Osteoblast (primary cell): Measurements from ENCODE around the gene CLCA1. TPM values are rescaled to one million over a fixed set of nuclear protein-coding genes. Genes with fewer than 3 reads are reported as not detected.

Experiments
- DNase-seq: peaks from one replicate; pipeline ENCODE4 v3.0.0; 2011; ENCODE audit warnings: low spot score, mixed read lengths; ENCODE audit not compliant: insufficient read length; ENCODE audit errors: missing footprints
- H2AFZ ChIP-seq: 2 replicates; pipeline ENCODE4 v1.6.0; 2011; ENCODE audit warnings: mild to moderate bottlenecking, low read length
- H3K27ac ChIP-seq: 2 replicates; pipeline ENCODE4 v1.5.1; 2011; ENCODE audit warnings: mild to moderate bottlenecking, low read depth, low read length, moderate library complexity
- H3K27me3 ChIP-seq: 2 replicates; pipeline ENCODE4 v1.6.0; 2012; ENCODE audit warnings: mild to moderate bottlenecking, control low read depth, inconsistent platforms, low read length, moderate library complexity; ENCODE audit not compliant: insufficient read depth
- H3K36me3 ChIP-seq: 2 replicates; pipeline ENCODE4 v1.5.1; 2011; ENCODE audit warnings: mild to moderate bottlenecking, low read length, control low read depth, moderate library complexity; ENCODE audit not compliant: insufficient read depth
- H3K4me1 ChIP-seq: 2 replicates; pipeline ENCODE4 v1.5.1; 2011; ENCODE audit warnings: mild to moderate bottlenecking, low read length, control low read depth, moderate library complexity; ENCODE audit not compliant: insufficient read depth
- H3K4me2 ChIP-seq: 2 replicates; pipeline ENCODE4 v1.6.0; 2011; ENCODE audit warnings: mild to moderate bottlenecking, low read length; ENCODE audit not compliant: insufficient read depth
- H3K4me3 ChIP-seq: fragments of 200-600 bp; sonication (generic); 3 replicates; pipeline ENCODE4 v1.5.1; 2012; ENCODE audit warnings: mild to moderate bottlenecking, low read length, inconsistent platforms; ENCODE audit not compliant: insufficient read depth
- H3K79me2 ChIP-seq: 2 replicates; pipeline ENCODE4 v1.6.0; 2012; ENCODE audit warnings: mild to moderate bottlenecking, low read length, control low read depth, inconsistent platforms; ENCODE audit not compliant: insufficient read depth
- H3K9me3 ChIP-seq: 2 replicates; pipeline ENCODE4 v1.5.1; 2011; ENCODE audit warnings: low read depth, low read length, control low read depth
- H4K20me1 ChIP-seq: 2 replicates; pipeline ENCODE4 v1.6.0; 2012; ENCODE audit warnings: mild to moderate bottlenecking, low read length, control low read depth; ENCODE audit not compliant: insufficient read depth
- CTCF ChIP-seq: IDR thresholded peaks from 2 replicates; pipeline ENCODE4 v1.5.1; 2011; ENCODE audit warnings: mild to moderate bottlenecking, low read depth, low read length, moderate library complexity; ENCODE audit errors: extremely low read depth
- total RNA-seq: library from RNA; depleted of rRNA; stranded (reverse); fragments of >200 nt; gene quantifications from 2 replicates; pipeline ENCODE4 v1.2.3, GENCODE V29; 2012

CLCA1 gene
- total RNA-seq = not detected in 2 replicates

- Histone ChIP-seq H3K27me3 (no peaks in the 10 kb centered on the region), H3K36me3 (no peaks in the 10 kb centered on the region), H3K4me3 (no peak within 1 kb of the TSS), H3K27ac (no peak within 1 kb of the TSS), H3K4me1 (peaks cover 6% of the 10 kb centered on the region), H4K20me1 (no peaks in the 10 kb centered on the region), H3K9me3 (no peaks in the 10 kb centered on the region), H3K79me2 (no peaks in the 10 kb centered on the region), H3K4me2 (no peak within 1 kb of the TSS), H2AFZ (peak within 1 kb of the TSS; percentile 5)
- no peak for DNase-seq
- TF ChIP-seq CTCF = no peak
Observed at GRCh38 chr1:86468501-86468977, at the start of gene CLCA1. Gene CLCA1 (plus strand): TSS chr1:86468927. CDS start chr1:86468972, 45 bp downstream.

GRCh38 chr1:86419277-86419903 is 49.3 kb upstream of the CLCA1 start:
- peak; percentile 69 for TF ChIP-seq CTCF
- H3K4me3 ChIP-seq = no peak overlapping the region

GRCh38 chr1:86421601-86422280 is 47.0 kb upstream of the CLCA1 start:
- Histone ChIP-seq H3K4me2 (no peak overlapping the region), H3K4me1 (peaks cover 9% of the 10 kb centered on the region), H4K20me1 (no peaks in the 10 kb centered on the region), H3K79me2 (no peaks in the 10 kb centered on the region), H3K9me3 (no peaks in the 10 kb centered on the region), H3K27me3 (no peaks in the 10 kb centered on the region), H3K36me3 (no peaks in the 10 kb centered on the region), H2AFZ (no peak overlapping the region), H3K4me3 (no peak overlapping the region), H3K27ac (no peak overlapping the region)
- no peak for TF ChIP-seq CTCF
- no peak for DNase-seq

More at GRCh38 chr1:86419277-86419903, 49.3 kb upstream of the CLCA1 start:
- Histone ChIP-seq H2AFZ (peak overlapping the region; percentile 26), H3K79me2 (no peaks in the 10 kb centered on the region), H3K4me1 (peaks cover 9% of the 10 kb centered on the region), H3K27ac (no peak overlapping the region), H3K9me3 (no peaks in the 10 kb centered on the region), H3K27me3 (no peaks in the 10 kb centered on the region), H4K20me1 (no peaks in the 10 kb centered on the region), H3K4me2 (no peak overlapping the region), H3K36me3 (no peaks in the 10 kb centered on the region)
- DNase-seq = peak; percentile 91

- no peak for DNase-seq
- Histone ChIP-seq H3K4me1 (peaks cover 9% of the 10 kb centered on the region), H3K9me3 (no peaks in the 10 kb centered on the region), H3K36me3 (no peaks in the 10 kb centered on the region), H3K79me2 (no peaks in the 10 kb centered on the region), H3K4me3 (no peak overlapping the region), H2AFZ (no peak overlapping the region), H4K20me1 (no peaks in the 10 kb centered on the region), H3K27me3 (no peaks in the 10 kb centered on the region), H3K4me2 (no peak overlapping the region), H3K27ac (no peak overlapping the region)
- no peak for TF ChIP-seq CTCF
Observed at GRCh38 chr1:86423473-86423872, 45.3 kb upstream of the CLCA1 start.
